ENCODE measurements around the gene SEL1L. TPM values are rescaled to one million over a fixed set of nuclear protein-coding genes. Genes with fewer than 3 reads are reported as not detected.

SEL1L gene
- total and polyA plus RNA-seq, 2 experiments from 2014 or later: 20.6 to 22.6 TPM

- TF ChIP-seq, protein P1, sequence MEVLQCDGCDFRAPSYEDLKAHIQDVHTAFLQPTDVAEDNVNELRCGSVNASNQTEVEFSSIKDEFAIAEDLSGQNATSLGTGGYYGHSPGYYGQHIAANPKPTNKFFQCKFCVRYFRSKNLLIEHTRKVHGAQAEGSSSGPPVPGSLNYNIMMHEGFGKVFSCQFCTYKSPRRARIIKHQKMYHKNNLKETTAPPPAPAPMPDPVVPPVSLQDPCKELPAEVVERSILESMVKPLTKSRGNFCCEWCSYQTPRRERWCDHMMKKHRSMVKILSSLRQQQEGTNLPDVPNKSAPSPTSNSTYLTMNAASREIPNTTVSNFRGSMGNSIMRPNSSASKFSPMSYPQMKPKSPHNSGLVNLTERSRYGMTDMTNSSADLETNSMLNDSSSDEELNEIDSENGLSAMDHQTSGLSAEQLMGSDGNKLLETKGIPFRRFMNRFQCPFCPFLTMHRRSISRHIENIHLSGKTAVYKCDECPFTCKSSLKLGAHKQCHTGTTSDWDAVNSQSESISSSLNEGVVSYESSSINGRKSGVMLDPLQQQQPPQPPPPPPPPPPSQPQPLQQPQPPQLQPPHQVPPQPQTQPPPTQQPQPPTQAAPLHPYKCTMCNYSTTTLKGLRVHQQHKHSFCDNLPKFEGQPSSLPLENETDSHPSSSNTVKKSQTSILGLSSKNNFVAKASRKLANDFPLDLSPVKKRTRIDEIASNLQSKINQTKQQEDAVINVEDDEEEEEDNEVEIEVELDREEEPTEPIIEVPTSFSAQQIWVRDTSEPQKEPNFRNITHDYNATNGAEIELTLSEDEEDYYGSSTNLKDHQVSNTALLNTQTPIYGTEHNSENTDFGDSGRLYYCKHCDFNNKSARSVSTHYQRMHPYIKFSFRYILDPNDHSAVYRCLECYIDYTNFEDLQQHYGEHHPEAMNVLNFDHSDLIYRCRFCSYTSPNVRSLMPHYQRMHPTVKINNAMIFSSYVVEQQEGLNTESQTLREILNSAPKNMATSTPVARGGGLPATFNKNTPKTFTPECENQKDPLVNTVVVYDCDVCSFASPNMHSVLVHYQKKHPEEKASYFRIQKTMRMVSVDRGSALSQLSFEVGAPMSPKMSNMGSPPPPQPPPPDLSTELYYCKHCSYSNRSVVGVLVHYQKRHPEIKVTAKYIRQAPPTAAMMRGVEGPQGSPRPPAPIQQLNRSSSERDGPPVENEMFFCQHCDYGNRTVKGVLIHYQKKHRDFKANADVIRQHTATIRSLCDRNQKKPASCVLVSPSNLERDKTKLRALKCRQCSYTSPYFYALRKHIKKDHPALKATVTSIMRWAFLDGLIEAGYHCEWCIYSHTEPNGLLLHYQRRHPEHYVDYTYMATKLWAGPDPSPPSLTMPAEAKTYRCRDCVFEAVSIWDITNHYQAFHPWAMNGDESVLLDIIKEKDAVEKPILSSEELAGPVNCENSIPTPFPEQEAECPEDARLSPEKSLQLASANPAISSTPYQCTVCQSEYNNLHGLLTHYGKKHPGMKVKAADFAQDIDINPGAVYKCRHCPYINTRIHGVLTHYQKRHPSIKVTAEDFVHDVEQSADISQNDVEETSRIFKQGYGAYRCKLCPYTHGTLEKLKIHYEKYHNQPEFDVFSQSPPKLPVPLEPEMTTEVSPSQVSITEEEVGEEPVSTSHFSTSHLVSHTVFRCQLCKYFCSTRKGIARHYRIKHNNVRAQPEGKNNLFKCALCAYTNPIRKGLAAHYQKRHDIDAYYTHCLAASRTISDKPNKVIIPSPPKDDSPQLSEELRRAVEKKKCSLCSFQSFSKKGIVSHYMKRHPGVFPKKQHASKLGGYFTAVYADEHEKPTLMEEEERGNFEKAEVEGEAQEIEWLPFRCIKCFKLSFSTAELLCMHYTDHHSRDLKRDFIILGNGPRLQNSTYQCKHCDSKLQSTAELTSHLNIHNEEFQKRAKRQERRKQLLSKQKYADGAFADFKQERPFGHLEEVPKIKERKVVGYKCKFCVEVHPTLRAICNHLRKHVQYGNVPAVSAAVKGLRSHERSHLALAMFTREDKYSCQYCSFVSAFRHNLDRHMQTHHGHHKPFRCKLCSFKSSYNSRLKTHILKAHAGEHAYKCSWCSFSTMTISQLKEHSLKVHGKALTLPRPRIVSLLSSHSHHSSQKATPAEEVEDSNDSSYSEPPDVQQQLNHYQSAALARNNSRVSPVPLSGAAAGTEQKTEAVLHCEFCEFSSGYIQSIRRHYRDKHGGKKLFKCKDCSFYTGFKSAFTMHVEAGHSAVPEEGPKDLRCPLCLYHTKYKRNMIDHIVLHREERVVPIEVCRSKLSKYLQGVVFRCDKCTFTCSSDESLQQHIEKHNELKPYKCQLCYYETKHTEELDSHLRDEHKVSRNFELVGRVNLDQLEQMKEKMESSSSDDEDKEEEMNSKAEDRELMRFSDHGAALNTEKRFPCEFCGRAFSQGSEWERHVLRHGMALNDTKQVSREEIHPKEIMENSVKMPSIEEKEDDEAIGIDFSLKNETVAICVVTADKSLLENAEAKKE (CRISPR knock-in tag; IDR thresholded peaks at IDR 0.05): no peak
- no peak for TF ChIP-seq EZH2phosphoT487 (IDR thresholded peaks at IDR 0.05; ENCODE audit: unreplicated experiment)
Measured at GRCh38 chr14:81437244-81437643, 96.4 kb downstream of the SEL1L start (continued).

GRCh38 chr14:81436296-81437138, 97.1 kb downstream of the SEL1L start:
- Histone ChIP-seq H3F3A (replicated peaks; ENCODE audit: low read depth) (no peaks in the 10 kb centered on the region), H3K79me2 (replicated peaks; ENCODE audit: insufficient read depth) (peaks cover 34% of the 10 kb centered on the region), H3K27me3 (ENCODE audit: insufficient read depth) (peaks cover 25% of the 10 kb centered on the region), H3K36me3 (ENCODE audit: insufficient read depth) (no peaks in the 10 kb centered on the region), H2AFZ (peak overlapping the region; percentile 100), H4K20me1 (replicated peaks; ENCODE audit: insufficient read depth) (0 out of 2 replicates have a peak, but pooled peaks cover 4% of the 10 kb centered on the region), H3K4me3 (peak overlapping the region; percentile 73), H3K4me2 (peak overlapping the region; percentile 83), H3K27ac (ENCODE audit: low read depth) (no peak overlapping the region), H3K9me2 (ENCODE audit: insufficient read depth) (no peaks in the 10 kb centered on the region), H3K4me1 (ENCODE audit: insufficient read depth) (peaks cover 28% of the 10 kb centered on the region)
- peak; percentile 92 for DNase-seq (ENCODE audit: low spot score)
- TF ChIP-seq POLR2AphosphoS5 (IDR thresholded peaks at IDR 0.05; ENCODE audit: low read depth) (peak; percentile 79), REST (IDR thresholded peaks at IDR 0.05; ENCODE audit: unreplicated experiment) (no peak)
- peak; percentile 89 for ATAC-seq
- Mint-ChIP-seq H3K36me3 (ENCODE audit: low read depth) (peaks cover 9% of the 10 kb centered on the region; the same call in 2 of the 3 replicates), H3K27me3 (ENCODE audit: insufficient read depth, low read depth, poor library complexity) (peaks cover 12% of the 10 kb centered on the region), H3K4me3 (peak overlapping the region; percentile 80), H3K4me1 (peaks cover 42% of the 10 kb centered on the region), H3K9me3 (no peaks in the 10 kb centered on the region; the same call in 2 of the 3 replicates), H3K27ac (no peak overlapping the region)
